Mammary epithelial cell (primary cell): ENCODE results near the gene TIGD3.

ENCODE experiments used
- EZH2 ChIP-seq: IDR thresholded peaks from 2 replicates; pipeline ENCODE4 v1.6.1; 2012; ENCODE audit warnings: low read length, inconsistent platforms, borderline replicate concordance
- TF ChIP-seq, protein P1 (sequence below), 2 donors: IDR thresholded peaks in 1 of 2; conservative IDR thresholded peaks in 1 of 2; 2 replicates each; pipeline ENCODE4 v1.5.1; 2011 to 2012; ENCODE audit warnings: inconsistent platforms in 2 of 2, low read length in 2 of 2, mild to moderate bottlenecking in 2 of 2, control low read depth in 1 of 2, low read depth in 1 of 2; ENCODE audit not compliant: insufficient read depth in 1 of 2; ENCODE audit errors: extremely low read depth in 1 of 2

DNA sequence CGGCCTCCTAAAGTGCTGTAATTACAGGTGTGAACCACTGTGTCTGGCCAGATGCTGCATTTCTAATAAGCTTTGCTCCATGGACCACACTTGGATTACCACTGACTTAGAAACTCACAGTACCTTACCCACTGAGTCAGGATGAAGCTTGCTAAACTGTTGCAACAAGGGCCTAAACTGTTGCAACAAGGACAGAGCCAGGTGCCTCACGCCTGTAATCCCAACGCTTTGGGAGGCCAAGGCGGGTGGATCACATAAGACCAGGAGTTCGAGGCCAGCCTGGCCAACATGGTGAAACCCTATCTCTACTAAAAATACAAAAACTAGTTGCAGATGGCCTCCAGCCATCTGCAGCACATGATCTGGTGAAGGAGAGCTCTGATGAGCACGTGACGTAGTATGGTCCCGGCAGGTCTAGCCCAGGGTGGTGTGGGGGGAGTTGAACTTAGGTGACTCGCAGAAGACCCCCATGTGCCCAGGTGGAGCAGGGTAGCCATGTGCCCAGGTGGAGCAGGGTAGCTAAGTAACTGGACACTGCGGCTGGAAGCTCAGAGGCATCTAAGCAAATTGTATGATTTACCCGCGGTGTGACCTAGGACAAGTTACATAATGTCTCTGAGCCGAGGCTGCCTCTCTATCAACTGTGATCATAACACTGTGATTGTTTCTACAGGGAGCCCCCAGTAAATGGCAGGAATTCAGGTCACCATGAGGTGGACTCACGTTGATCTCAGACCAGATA is 19.5 kb downstream of the TIGD3 start:
- TF ChIP-seq, protein P1, sequence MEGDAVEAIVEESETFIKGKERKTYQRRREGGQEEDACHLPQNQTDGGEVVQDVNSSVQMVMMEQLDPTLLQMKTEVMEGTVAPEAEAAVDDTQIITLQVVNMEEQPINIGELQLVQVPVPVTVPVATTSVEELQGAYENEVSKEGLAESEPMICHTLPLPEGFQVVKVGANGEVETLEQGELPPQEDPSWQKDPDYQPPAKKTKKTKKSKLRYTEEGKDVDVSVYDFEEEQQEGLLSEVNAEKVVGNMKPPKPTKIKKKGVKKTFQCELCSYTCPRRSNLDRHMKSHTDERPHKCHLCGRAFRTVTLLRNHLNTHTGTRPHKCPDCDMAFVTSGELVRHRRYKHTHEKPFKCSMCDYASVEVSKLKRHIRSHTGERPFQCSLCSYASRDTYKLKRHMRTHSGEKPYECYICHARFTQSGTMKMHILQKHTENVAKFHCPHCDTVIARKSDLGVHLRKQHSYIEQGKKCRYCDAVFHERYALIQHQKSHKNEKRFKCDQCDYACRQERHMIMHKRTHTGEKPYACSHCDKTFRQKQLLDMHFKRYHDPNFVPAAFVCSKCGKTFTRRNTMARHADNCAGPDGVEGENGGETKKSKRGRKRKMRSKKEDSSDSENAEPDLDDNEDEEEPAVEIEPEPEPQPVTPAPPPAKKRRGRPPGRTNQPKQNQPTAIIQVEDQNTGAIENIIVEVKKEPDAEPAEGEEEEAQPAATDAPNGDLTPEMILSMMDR (conservative IDR thresholded peaks at IDR 0.05 in 1 of 2, IDR thresholded peaks at IDR 0.05 in 1 of 2; ENCODE audit: extremely low read depth in 1 of 2, insufficient read depth in 1 of 2, low read depth in 1 of 2, low read length in 2 of 2): no peak
- no peak for TF ChIP-seq EZH2
